Ishikawa (cell line): Measurements from ENCODE around the gene RNF8.

Experiments
- CEBPB ChIP-seq: IDR thresholded peaks from 2 replicates; pipeline ENCODE4 v1.6.1; 2012
- CREB1 ChIP-seq: IDR thresholded peaks from 2 replicates; pipeline ENCODE4 v1.6.1; 2012; ENCODE audit warnings: low read depth
- EGR1 ChIP-seq: IDR thresholded peaks from 2 replicates; pipeline ENCODE4 v1.6.1; 2012
- EP300 ChIP-seq: IDR thresholded peaks from 2 replicates; pipeline ENCODE4 v1.6.1; 2012; ENCODE audit warnings: borderline replicate concordance
- FOXM1 ChIP-seq: IDR thresholded peaks from 2 replicates; pipeline ENCODE4 v1.6.1; 2012; ENCODE audit warnings: low read depth, borderline replicate concordance
- MAX ChIP-seq: IDR thresholded peaks from 2 replicates; pipeline ENCODE4 v1.6.1; 2012
- NFIC ChIP-seq: IDR thresholded peaks from 2 replicates; pipeline ENCODE4 v1.6.1; 2012
- RAD21 ChIP-seq: IDR thresholded peaks from 2 replicates; pipeline ENCODE4 v1.6.1; 2012; ENCODE audit warnings: low read depth
- REST ChIP-seq: IDR thresholded peaks from 2 replicates; pipeline ENCODE4 v1.6.1; 2012; ENCODE audit warnings: low read depth, mild to moderate bottlenecking
- TAF1 ChIP-seq: IDR thresholded peaks from 2 replicates; pipeline ENCODE4 v1.6.1; 2012; ENCODE audit warnings: low read depth, mild to moderate bottlenecking
- TCF12 ChIP-seq: IDR thresholded peaks from 2 replicates; pipeline ENCODE4 v1.6.1; 2012; ENCODE audit warnings: low read depth
- TEAD4 ChIP-seq: IDR thresholded peaks from 2 replicates; pipeline ENCODE4 v1.6.1; 2012
- USF1 ChIP-seq: IDR thresholded peaks from 2 replicates; pipeline ENCODE4 v1.6.1; 2012
- YY1 ChIP-seq: IDR thresholded peaks from 2 replicates; pipeline ENCODE4 v1.6.1; 2012; ENCODE audit warnings: low read depth
- ZBTB7A ChIP-seq: IDR thresholded peaks from 2 replicates; pipeline ENCODE4 v1.6.1; 2012; ENCODE audit warnings: low read depth

RNF8 gene

GRCh38 chr6:37317312-37318038, 36.3 kb upstream of the RNF8 start:
- TF ChIP-seq MAX (no peak), NFIC (no peak), REST (no peak), TCF12 (no peak), RAD21 (no peak), EP300 (no peak), USF1 (no peak), ZBTB7A (no peak), TEAD4 (no peak), TAF1 (no peak), YY1 (no peak)

- no peak for TF ChIP-seq REST
- no peak for TF ChIP-seq EGR1
- no peak for TF ChIP-seq TAF1
- no peak for TF ChIP-seq FOXM1
- TF ChIP-seq RAD21, result no peak
- no peak for TF ChIP-seq CREB1
- TF ChIP-seq ZBTB7A, result no peak
- no peak for TF ChIP-seq YY1
- TF ChIP-seq EP300, result no peak
- no peak for TF ChIP-seq NFIC
These were observed 34.6 kb upstream of the RNF8 start for GRCh38 chr6:37319156-37319555.

GRCh38 chr6:37319856-37320480, 33.8 kb upstream of the RNF8 start:
- TF ChIP-seq TEAD4 (no peak), YY1 (no peak), ZBTB7A (no peak), TCF12 (no peak), CEBPB (no peak), NFIC (no peak), RAD21 (no peak), EGR1 (no peak), EP300 (no peak), REST (no peak), USF1 (no peak), FOXM1 (no peak), TAF1 (no peak), MAX (no peak), CREB1 (no peak)

GRCh38 chr6:37320646-37321045, 33.1 kb upstream of the RNF8 start:
- no peak for TF ChIP-seq RAD21
- no peak for TF ChIP-seq TAF1
- no peak for TF ChIP-seq ZBTB7A
- TF ChIP-seq EP300, result no peak
- TF ChIP-seq CREB1, result no peak
- no peak for TF ChIP-seq TEAD4
- no peak for TF ChIP-seq EGR1
